ENCODE measurements around the gene TLE3.

The TLE3 gene

DNA sequence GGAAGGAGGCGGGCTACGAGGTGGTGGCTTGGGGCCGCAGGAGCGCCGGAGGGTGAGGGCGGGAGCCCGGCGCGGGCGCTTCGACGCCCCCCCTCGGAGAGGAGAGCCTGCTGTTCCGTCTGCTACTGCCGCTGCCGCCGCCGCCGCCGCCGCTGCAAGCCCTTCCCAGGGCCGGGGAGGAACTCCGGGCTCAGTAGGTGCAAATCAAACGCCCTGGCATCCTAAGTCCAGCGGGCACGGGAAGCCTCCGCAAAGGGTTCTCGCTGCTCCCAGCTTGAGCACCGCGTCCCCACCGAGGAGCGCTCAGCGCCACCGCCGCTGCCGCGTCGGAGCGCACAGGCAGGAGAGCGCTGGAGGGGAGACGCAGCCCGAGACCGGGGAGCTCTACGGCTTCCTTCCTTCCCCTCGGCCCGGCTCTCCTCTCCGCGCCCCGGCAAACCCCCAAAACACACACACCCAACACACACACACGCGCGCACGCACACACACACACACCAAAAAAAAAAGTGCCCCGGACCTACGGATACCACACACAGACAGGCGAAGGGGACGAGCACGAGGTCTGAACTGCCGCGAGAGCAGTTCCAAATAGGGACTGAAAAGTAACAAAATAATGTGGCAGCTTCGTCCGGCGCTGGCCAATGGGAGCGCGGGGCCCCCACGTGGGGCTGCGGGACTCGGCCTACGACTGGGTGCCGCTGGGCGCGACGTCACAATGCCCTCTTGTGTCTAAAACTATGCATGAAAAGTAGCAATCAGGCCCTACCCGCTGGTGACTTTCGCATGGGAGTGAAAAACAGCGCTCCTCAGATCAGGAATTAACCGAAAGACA lies at the start of gene TLE3:
Gene TLE3 (minus strand): TSS at position 597 of the 832 bp plus-strand sequence. CDS start 1,119 bp downstream, outside the sequence.
- Histone ChIP-seq H3K27ac (ENCODE audit: low read depth, low read length) (peak within 1 kb of the TSS; percentile 94), H3K36me3 (ENCODE audit: control insufficient read depth, insufficient read depth, low read length) (peaks cover 13% of the 10 kb centered on the region), H3K4me1 (ENCODE audit: control insufficient read depth, insufficient read depth, low read length) (peaks cover 45% of the 10 kb centered on the region), H3K9ac (ENCODE audit: low read depth, low read length) (peak within 1 kb of the TSS; percentile 89), H3K27me3 (ENCODE audit: control insufficient read depth, insufficient read depth, low read length) (peaks cover 12% of the 10 kb centered on the region), H3K4me3 (ENCODE audit: low read depth, low read length) (peak within 1 kb of the TSS; percentile 94), H3K9me3 (ENCODE audit: control insufficient read depth, insufficient read depth, low read length) (no peaks in the 10 kb centered on the region)

DNA sequence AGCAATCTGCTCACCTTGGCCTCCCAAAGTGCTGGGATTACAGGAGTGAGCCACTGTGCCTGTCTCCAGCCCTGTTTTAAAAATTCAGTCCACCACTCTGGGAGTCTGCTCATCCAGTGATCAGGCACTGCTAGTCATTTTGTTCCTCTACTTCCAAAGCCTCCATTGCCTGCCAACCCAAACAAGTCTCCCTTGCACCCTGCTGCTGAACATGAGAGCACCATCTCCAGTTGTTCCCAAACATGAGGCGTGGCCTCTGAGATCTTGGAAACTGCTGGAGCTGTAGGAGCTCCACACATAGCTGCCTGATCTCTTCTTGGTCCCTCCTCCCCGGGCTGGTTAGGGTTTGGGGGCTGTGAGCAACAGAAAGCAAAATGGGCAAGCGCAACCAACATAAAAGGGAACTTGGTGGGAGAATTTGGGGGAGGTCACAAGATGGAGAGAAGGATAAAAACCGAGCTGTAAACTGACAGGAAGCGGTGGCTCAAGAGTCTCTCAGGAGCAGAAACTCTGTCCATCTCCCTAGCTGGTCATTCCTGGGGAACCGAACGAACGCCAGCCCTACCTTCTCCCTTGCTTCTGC lies 49.6 kb upstream of the TLE3 start:
- Histone ChIP-seq H3K9ac (ENCODE audit: low read depth, low read length) (no peak overlapping the region), H3K4me1 (ENCODE audit: control insufficient read depth, insufficient read depth, low read length) (peaks cover 7% of the 10 kb centered on the region; the same call in 1 of the 2 replicates), H3K27me3 (ENCODE audit: control insufficient read depth, insufficient read depth, low read length) (no peaks in the 10 kb centered on the region), H3K36me3 (ENCODE audit: control insufficient read depth, insufficient read depth, low read length) (no peaks in the 10 kb centered on the region), H3K9me3 (ENCODE audit: control insufficient read depth, insufficient read depth, low read length) (no peaks in the 10 kb centered on the region), H3K27ac (ENCODE audit: low read depth, low read length) (no peak overlapping the region), H3K4me3 (ENCODE audit: low read depth, low read length) (no peak overlapping the region)

DNA sequence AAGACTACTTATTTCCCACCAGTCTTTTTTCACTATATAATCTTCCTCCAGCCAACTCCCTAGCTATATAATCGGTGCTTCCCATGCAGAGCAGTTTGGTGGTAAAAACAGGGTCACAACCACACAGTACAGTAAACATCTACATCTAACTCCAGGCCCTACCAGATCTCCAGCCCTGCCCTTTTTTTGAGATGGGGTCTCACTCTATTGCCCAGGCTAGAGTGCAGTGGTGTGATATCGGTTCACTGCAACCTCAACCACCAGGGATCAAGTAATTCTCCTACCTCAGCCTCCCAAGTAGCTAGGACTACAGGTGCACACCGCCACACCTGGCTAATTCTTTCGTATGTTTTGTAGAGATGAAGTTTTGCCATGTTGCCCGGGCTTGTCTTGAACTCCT lies 49.1 kb upstream of the TLE3 start:
- H3K9me3 ChIP-seq (ENCODE audit: control insufficient read depth, insufficient read depth, low read length), result no peaks in the 10 kb centered on the region
- no peak overlapping the region for H3K27ac ChIP-seq (ENCODE audit: low read depth, low read length)
- no peaks in the 10 kb centered on the region for H3K36me3 ChIP-seq (ENCODE audit: control insufficient read depth, insufficient read depth, low read length)
- H3K4me3 ChIP-seq (ENCODE audit: low read depth, low read length), result no peak overlapping the region
- H3K4me1 ChIP-seq (ENCODE audit: control insufficient read depth, insufficient read depth, low read length), result peaks cover 7% of the 10 kb centered on the region; the same call in 1 of the 2 replicates
- H3K27me3 ChIP-seq (ENCODE audit: control insufficient read depth, insufficient read depth, low read length), result no peaks in the 10 kb centered on the region
- H3K9ac ChIP-seq (ENCODE audit: low read depth, low read length), result no peak overlapping the region

DNA sequence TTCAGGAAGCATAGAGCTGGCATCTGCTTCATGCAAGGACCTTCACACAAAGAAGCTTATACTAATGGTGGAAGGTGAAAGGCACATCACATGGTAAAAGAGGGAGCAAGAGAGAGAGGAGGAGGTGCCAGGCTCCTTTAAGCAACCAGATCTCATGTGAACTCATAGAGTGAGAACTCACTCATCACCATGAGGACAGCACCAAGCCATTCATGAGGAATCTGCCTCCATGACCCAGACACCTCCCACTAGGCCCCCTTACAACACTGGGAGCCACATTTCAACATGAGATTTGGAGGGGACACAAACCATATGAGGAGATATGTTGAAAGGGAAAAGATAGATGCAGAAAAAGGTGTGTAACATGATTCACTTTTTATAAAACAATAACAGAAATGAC lies 48.4 kb upstream of the TLE3 start:
- no peak overlapping the region for H3K27ac ChIP-seq (ENCODE audit: low read depth, low read length)
- no peak overlapping the region for H3K4me3 ChIP-seq (ENCODE audit: low read depth, low read length)
- no peaks in the 10 kb centered on the region for H3K9me3 ChIP-seq (ENCODE audit: control insufficient read depth, insufficient read depth, low read length)

DNA sequence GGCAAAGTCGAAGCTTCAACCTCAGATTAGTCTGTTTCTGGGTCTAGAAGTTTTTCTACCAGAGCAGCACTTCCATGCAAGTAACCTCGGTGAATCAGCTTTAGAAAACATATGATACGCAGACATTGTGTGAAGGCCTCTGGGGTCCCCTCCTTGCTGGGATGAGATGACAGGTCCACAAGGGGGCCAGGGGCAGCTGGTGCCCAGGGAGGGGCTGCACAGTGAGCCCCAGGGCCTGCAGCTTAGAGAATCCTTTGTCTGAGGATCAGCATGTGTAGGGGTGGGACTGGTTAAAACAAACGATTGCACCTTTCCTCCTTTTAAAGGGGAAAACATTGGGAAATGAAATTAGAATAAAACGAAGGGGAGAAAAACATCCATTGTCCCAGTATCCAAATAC lies 47.5 kb upstream of the TLE3 start:
- no peaks in the 10 kb centered on the region for H3K27me3 ChIP-seq (ENCODE audit: control insufficient read depth, insufficient read depth, low read length)
- no peak overlapping the region for H3K27ac ChIP-seq (ENCODE audit: low read depth, low read length)
- no peaks in the 10 kb centered on the region for H3K36me3 ChIP-seq (ENCODE audit: control insufficient read depth, insufficient read depth, low read length)
- H3K4me3 ChIP-seq (ENCODE audit: low read depth, low read length), result no peak overlapping the region
- H3K4me1 ChIP-seq (ENCODE audit: control insufficient read depth, insufficient read depth, low read length), result peaks cover 14% of the 10 kb centered on the region
- no peaks in the 10 kb centered on the region for H3K9me3 ChIP-seq (ENCODE audit: control insufficient read depth, insufficient read depth, low read length)
- no peak overlapping the region for H3K9ac ChIP-seq (ENCODE audit: low read depth, low read length)

More for the DNA sequence above, 48.4 kb upstream of the TLE3 start:
- H3K9ac ChIP-seq (ENCODE audit: low read depth, low read length), result no peak overlapping the region
- peaks cover 10% of the 10 kb centered on the region; the same call in 1 of the 2 replicates for H3K4me1 ChIP-seq (ENCODE audit: control insufficient read depth, insufficient read depth, low read length)
- no peaks in the 10 kb centered on the region for H3K27me3 ChIP-seq (ENCODE audit: control insufficient read depth, insufficient read depth, low read length)
- H3K36me3 ChIP-seq (ENCODE audit: control insufficient read depth, insufficient read depth, low read length), result no peaks in the 10 kb centered on the region

DNA sequence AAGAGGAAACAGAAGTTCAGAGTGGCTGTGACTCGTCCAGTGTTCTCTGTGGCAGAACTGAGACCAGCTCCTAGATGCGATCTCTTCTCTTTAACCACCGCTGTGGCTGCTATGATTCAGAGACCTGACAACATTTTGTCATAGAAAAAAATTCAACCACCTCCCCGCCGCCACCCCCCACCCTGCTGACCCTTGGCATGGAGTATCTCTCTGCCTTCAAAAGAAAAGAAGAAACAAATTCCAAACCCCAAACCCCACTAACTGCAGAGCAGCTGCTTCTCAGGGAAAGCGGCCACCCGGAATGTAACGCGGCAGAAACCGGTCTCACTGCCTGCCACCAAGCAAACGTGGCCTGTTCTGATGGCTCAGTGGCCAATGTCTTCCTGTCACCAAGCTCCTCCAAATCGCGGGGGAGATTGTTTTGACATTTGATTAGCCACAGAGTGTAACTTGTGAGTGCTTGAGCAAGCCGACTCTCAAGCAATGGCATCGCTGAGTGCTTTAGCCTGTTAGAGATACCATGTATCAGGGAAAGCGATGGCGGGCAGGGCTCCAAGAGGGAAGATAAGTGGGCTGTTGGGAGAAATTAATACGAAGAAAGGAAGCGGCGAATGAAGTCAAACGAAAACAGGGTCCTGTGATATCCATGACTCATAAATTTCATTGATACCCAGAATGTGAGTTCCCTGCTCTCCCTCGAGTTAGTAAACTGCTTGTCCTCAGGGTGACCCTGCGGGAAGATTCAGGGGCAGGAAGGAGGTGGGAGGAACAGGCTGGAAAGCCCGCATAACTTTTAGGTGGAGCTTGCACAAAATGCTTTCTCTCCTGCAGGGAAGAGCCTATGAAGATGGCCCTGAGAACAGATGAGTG lies 44.8 kb upstream of the TLE3 start:
- no peaks in the 10 kb centered on the region for H3K27me3 ChIP-seq (ENCODE audit: control insufficient read depth, insufficient read depth, low read length)
- H3K27ac ChIP-seq (ENCODE audit: low read depth, low read length), result peak overlapping the region; percentile 22
- peaks cover 31% of the 10 kb centered on the region for H3K4me1 ChIP-seq (ENCODE audit: control insufficient read depth, insufficient read depth, low read length)
- H3K9me3 ChIP-seq (ENCODE audit: control insufficient read depth, insufficient read depth, low read length), result no peaks in the 10 kb centered on the region
- H3K4me3 ChIP-seq (ENCODE audit: low read depth, low read length), result no peak overlapping the region
- H3K9ac ChIP-seq (ENCODE audit: low read depth, low read length), result no peak overlapping the region
- H3K36me3 ChIP-seq (ENCODE audit: control insufficient read depth, insufficient read depth, low read length), result no peaks in the 10 kb centered on the region

DNA sequence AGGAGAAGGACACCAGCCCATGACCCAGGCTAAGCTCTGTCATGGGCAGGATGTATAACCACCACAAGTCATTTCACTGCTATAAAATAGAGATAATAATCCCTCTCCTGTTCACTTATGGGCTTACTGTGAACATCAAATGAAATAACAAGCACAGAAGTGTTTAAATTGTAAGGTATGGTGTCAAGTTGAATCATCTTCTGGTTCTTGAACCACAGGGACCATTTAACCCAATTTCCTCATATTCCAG lies 44.3 kb upstream of the TLE3 start:
- H3K9ac ChIP-seq (ENCODE audit: low read depth, low read length), result no peak overlapping the region
- no peaks in the 10 kb centered on the region for H3K36me3 ChIP-seq (ENCODE audit: control insufficient read depth, insufficient read depth, low read length)
- H3K4me1 ChIP-seq (ENCODE audit: control insufficient read depth, insufficient read depth, low read length), result peaks cover 31% of the 10 kb centered on the region
- no peak overlapping the region for H3K27ac ChIP-seq (ENCODE audit: low read depth, low read length)
- no peaks in the 10 kb centered on the region for H3K9me3 ChIP-seq (ENCODE audit: control insufficient read depth, insufficient read depth, low read length)
- H3K27me3 ChIP-seq (ENCODE audit: control insufficient read depth, insufficient read depth, low read length), result no peaks in the 10 kb centered on the region
- no peak overlapping the region for H3K4me3 ChIP-seq (ENCODE audit: low read depth, low read length)

DNA sequence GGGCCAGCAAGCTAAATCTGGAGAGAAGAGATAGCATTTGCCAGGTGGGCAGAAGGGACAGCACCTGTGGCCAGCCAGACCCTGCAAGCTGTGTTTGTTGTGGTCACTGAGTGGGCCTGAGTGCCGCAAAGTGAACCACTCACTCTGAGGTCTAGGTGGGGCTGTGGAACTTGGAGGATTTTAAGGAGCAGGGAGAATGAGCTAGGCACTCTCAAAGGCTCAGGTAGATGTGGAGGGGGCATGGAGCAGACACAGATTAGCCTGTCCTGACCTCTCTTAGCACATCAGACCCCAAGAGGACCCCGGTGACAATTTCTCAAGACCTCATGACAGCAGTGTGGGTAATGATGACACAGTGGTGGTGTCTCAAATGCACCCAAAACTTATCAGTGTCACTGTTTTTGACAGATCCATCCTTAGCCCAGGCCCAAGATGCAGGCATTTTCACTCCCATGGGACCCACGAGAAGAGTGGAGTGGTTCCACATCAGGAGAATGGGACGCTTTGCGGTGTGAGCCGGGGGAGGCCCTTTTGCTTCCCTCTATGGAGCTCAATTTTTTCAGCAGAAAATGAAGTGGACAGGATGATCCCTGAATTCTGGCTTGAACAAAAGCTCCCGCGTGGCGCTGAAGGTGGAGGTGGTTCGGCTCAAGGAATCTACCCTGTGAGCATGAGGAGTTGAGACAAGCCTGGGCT lies 43.8 kb upstream of the TLE3 start:
- H3K27ac ChIP-seq (ENCODE audit: low read depth, low read length), result no peak overlapping the region
- no peak overlapping the region for H3K4me3 ChIP-seq (ENCODE audit: low read depth, low read length)
- no peaks in the 10 kb centered on the region for H3K27me3 ChIP-seq (ENCODE audit: control insufficient read depth, insufficient read depth, low read length)
- H3K4me1 ChIP-seq (ENCODE audit: control insufficient read depth, insufficient read depth, low read length), result peaks cover 31% of the 10 kb centered on the region
- H3K9ac ChIP-seq (ENCODE audit: low read depth, low read length), result no peak overlapping the region
- H3K9me3 ChIP-seq (ENCODE audit: control insufficient read depth, insufficient read depth, low read length), result no peaks in the 10 kb centered on the region
- H3K36me3 ChIP-seq (ENCODE audit: control insufficient read depth, insufficient read depth, low read length), result no peaks in the 10 kb centered on the region

DNA sequence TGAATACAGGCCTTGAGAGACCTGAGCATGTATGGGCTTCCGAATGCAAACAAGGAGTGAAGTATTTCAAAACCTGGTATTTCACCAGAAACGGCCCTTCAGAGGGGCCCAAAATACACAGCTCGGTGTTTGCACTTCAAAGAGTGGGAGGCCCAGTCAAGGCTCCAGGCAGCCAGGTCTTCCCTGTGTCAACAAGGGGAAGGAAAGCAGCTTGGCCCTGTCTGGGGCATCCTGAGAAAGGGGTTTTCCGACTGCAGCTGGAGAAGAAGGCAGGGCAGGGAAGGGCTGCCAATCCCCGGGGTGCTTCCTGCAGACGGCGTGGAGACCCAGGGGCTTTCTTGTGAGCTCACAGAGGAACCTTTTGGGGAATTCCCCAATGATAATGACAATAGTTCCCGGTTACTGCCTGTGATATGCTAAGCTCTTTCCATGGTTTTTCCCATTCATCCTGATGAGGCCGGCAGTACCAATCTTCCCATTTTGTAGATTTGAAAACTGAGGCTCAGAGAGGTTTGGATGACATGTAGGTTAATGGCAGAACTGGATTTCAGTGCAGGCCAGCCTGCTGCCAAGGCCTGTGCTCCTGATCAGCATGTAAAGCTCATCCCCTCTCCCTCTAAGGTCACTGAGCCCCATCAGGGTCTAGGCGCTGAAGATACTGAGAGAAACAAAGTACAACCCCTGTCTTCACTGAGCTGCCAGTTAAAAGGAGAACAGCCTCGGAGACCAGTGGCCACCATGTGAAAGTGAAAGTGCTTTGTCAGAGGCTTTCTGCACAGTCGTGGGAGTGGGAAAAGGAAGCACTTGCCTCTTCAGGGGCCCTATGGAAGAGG lies 43.0 kb upstream of the TLE3 start:
- no peaks in the 10 kb centered on the region for H3K36me3 ChIP-seq (ENCODE audit: control insufficient read depth, insufficient read depth, low read length)
- no peaks in the 10 kb centered on the region for H3K27me3 ChIP-seq (ENCODE audit: control insufficient read depth, insufficient read depth, low read length)
- H3K27ac ChIP-seq (ENCODE audit: low read depth, low read length), result peak overlapping the region; percentile 91
- no peak overlapping the region for H3K4me3 ChIP-seq (ENCODE audit: low read depth, low read length)
- peaks cover 31% of the 10 kb centered on the region for H3K4me1 ChIP-seq (ENCODE audit: control insufficient read depth, insufficient read depth, low read length)
- no peak overlapping the region for H3K9ac ChIP-seq (ENCODE audit: low read depth, low read length)
- H3K9me3 ChIP-seq (ENCODE audit: control insufficient read depth, insufficient read depth, low read length), result no peaks in the 10 kb centered on the region

DNA sequence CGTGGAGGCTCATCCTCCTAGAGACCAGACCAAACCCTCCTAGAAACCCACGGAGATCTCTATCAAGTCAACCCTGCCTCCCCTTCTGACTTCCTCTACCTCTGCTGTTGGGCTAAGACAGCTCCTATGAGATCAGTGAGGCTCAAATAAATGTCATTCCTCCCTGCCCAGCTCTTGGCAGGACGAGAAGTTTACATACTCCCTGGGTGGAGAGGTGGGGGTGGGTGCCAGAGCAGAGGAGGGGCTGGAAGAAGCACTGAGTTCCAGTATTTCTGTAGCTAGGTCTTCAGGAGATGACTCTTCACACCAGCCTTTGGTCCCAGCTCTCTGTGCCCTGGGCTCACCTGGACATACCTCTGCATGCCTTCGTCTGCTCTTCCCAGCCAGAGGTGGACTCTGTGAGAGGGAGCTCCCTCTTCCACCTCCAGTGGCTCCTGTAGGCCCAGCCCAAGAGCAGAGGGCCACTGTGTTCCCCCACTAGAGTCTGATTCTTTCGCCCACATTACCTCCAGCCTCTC lies 42.4 kb upstream of the TLE3 start:
- Histone ChIP-seq H3K9ac (ENCODE audit: low read depth, low read length) (no peak overlapping the region), H3K4me1 (ENCODE audit: control insufficient read depth, insufficient read depth, low read length) (peaks cover 31% of the 10 kb centered on the region), H3K9me3 (ENCODE audit: control insufficient read depth, insufficient read depth, low read length) (no peaks in the 10 kb centered on the region), H3K27ac (ENCODE audit: low read depth, low read length) (peak overlapping the region; percentile 91), H3K27me3 (ENCODE audit: control insufficient read depth, insufficient read depth, low read length) (no peaks in the 10 kb centered on the region), H3K4me3 (ENCODE audit: low read depth, low read length) (no peak overlapping the region), H3K36me3 (ENCODE audit: control insufficient read depth, insufficient read depth, low read length) (no peaks in the 10 kb centered on the region)

Data from HUES48 (cell line).